WTC11 (cell line): Measurements from ENCODE around the gene UGT1A8. TPM values are rescaled to one million over a fixed set of nuclear protein-coding genes. Genes with fewer than 3 reads are reported as not detected.

Experiments used
- ATAC-seq: fragments of 200-7000 bp; cut with Tn5 transposase; 2 replicates; pipeline ENCODE4 v1.10.0; 2021; ENCODE audit warnings: mild to moderate bottlenecking, moderate library complexity
- CTCF ChIA-PET: fragments of 300-600 bp; sonication (Branson Sonifier 250); formaldehyde crosslinking; loops from one replicate; lab custom pipeline; 2021; ENCODE audit warnings: antibody characterized with exemption; lab: Charles Lee
- POLR2A ChIA-PET: fragments of 350-600 bp; sonication (Branson Sonifier 250); formaldehyde crosslinking; loops from one replicate; lab custom pipeline; 2021; ENCODE audit warnings: antibody characterized with exemption; lab: Charles Lee
- DNase-seq: peaks from one replicate; pipeline ENCODE4 v3.0.0; 2021; ENCODE audit warnings: low spot score
- H3K27ac Mint-ChIP-seq: 2 replicates; pipeline ENCODE4 v1.8.0; 2021; ENCODE audit warnings: mixed read lengths
- H3K27me3 Mint-ChIP-seq: 2 replicates; pipeline ENCODE4 v1.8.0; 2021; ENCODE audit warnings: low read depth, mild to moderate bottlenecking, moderate library complexity, mixed read lengths
- H3K36me3 Mint-ChIP-seq: 2 replicates; pipeline ENCODE4 v1.8.0; 2021; ENCODE audit warnings: mixed read lengths
- H3K4me1 Mint-ChIP-seq: 2 replicates; pipeline ENCODE4 v1.8.0; 2022; ENCODE audit warnings: mixed read lengths
- H3K4me3 Mint-ChIP-seq: 2 replicates; pipeline ENCODE4 v1.8.0; 2021; ENCODE audit warnings: mild to moderate bottlenecking, moderate library complexity, mixed read lengths
- H3K9me3 Mint-ChIP-seq: 2 replicates; pipeline ENCODE4 v1.8.0; 2021; ENCODE audit warnings: mixed read lengths
- AFF4 ChIP-seq: sonication (generic); formaldehyde crosslinking; IDR thresholded peaks from 2 replicates; pipeline ENCODE4 v1.8.1; 2023; ENCODE audit warnings: mild to moderate bottlenecking, missing genetic modification reagents, borderline replicate concordance
- CREM ChIP-seq: sonication (generic); formaldehyde crosslinking; IDR thresholded peaks from 2 replicates; pipeline ENCODE4 v1.8.1; 2022; ENCODE audit warnings: mild to moderate bottlenecking, missing genetic modification reagents, moderate library complexity
- FOXJ3 ChIP-seq: sonication (generic); formaldehyde crosslinking; IDR thresholded peaks from 2 replicates; pipeline ENCODE4 v1.9.0; 2021; ENCODE audit warnings: missing genetic modification reagents, mild to moderate bottlenecking, borderline replicate concordance
- FOXK1 ChIP-seq: sonication (generic); formaldehyde crosslinking; IDR thresholded peaks from 2 replicates; pipeline ENCODE4 v1.8.0; 2022; ENCODE audit warnings: mild to moderate bottlenecking, moderate library complexity, missing genetic modification reagents
- FOXP4 ChIP-seq: sonication (generic); formaldehyde crosslinking; IDR thresholded peaks from 2 replicates; pipeline ENCODE4 v1.8.0; 2022; ENCODE audit warnings: mild to moderate bottlenecking, missing genetic modification reagents
- HMGA2 ChIP-seq: fragments of 250-450 bp; sonication (Bioruptor Pico); IDR thresholded peaks from 2 replicates; pipeline ENCODE4 v1.4.0; 2021; ENCODE audit warnings: mild to moderate bottlenecking, moderate library complexity
- JAZF1 ChIP-seq: fragments of 250-450 bp; sonication (Bioruptor Pico); IDR thresholded peaks from 2 replicates; pipeline ENCODE4 v1.9.0; 2021; ENCODE audit warnings: moderate library complexity, mild to moderate bottlenecking, inconsistent platforms
- NFATC4 ChIP-seq: fragments of 250-450 bp; sonication (Bioruptor Pico); IDR thresholded peaks from 2 replicates; pipeline ENCODE4 v1.9.0; 2021; ENCODE audit warnings: mild to moderate bottlenecking
- RORB ChIP-seq: fragments of 250-450 bp; sonication (Bioruptor Pico); IDR thresholded peaks from 2 replicates; pipeline ENCODE4 v1.9.0; 2021; ENCODE audit warnings: mild to moderate bottlenecking
- USF1 ChIP-seq: sonication (generic); formaldehyde crosslinking; IDR thresholded peaks from 2 replicates; pipeline ENCODE4 v1.8.0; 2022; ENCODE audit warnings: mild to moderate bottlenecking, missing genetic modification reagents
- USF2 ChIP-seq: sonication (generic); formaldehyde crosslinking; IDR thresholded peaks from 2 replicates; pipeline ENCODE4 v1.8.1; 2023; ENCODE audit warnings: mild to moderate bottlenecking, missing genetic modification reagents, moderate library complexity
- ZNF263 ChIP-seq: sonication (generic); formaldehyde crosslinking; IDR thresholded peaks from 2 replicates; pipeline ENCODE4 v1.8.1; 2022; ENCODE audit warnings: low read depth, mild to moderate bottlenecking, moderate library complexity, missing genetic modification reagents
- ZNF281 ChIP-seq: sonication (generic); formaldehyde crosslinking; IDR thresholded peaks from 2 replicates; pipeline ENCODE4 v1.8.0; 2023; ENCODE audit warnings: mild to moderate bottlenecking, missing genetic modification reagents
- ZNF317 ChIP-seq: sonication (generic); formaldehyde crosslinking; IDR thresholded peaks from 2 replicates; pipeline ENCODE4 v1.8.1; 2023; ENCODE audit warnings: low read depth, mild to moderate bottlenecking, moderate library complexity, missing genetic modification reagents, borderline replicate concordance
- ZSCAN18 ChIP-seq: fragments of 250-450 bp; sonication (Bioruptor Pico); IDR thresholded peaks from 2 replicates; pipeline ENCODE4 v2.1.2; 2022; ENCODE audit warnings: mild to moderate bottlenecking, moderate library complexity
- total RNA-seq: library from RNA; stranded (reverse); gene quantifications from 3 replicates; pipeline ENCODE4 v1.2.3, GENCODE V29; 2021

Gene UGT1A8
- total RNA-seq, 1 experiment from 2014 or later: 0.13 TPM

GRCh38 chr2:233813236-233814055, 196.0 kb downstream of the UGT1A8 start (continued):
- TF ChIP-seq ZSCAN18: no peak
- no peak for TF ChIP-seq ZNF263 (CRISPR knock-in tag)
- TF ChIP-seq RORB (CRISPR knock-in tag): no peak
- TF ChIP-seq CREM (CRISPR knock-in tag): no peak
- TF ChIP-seq FOXJ3: no peak
- no peak for TF ChIP-seq JAZF1 (CRISPR knock-in tag)
- TF ChIP-seq ZNF317 (CRISPR knock-in tag): no peak
- no peak for TF ChIP-seq FOXP4
- TF ChIP-seq FOXK1 (CRISPR knock-in tag): no peak
- TF ChIP-seq ZNF281 (CRISPR knock-in tag): no peak
- TF ChIP-seq NFATC4 (CRISPR knock-in tag): no peak
- TF ChIP-seq, all 79 proteins: peak for 0

GRCh38 chr2:233814056-233814835, 196.8 kb downstream of the UGT1A8 start:
- no peak for DNase-seq
- Mint-ChIP-seq H3K4me3 (no peak overlapping the region), H3K9me3 (peaks cover 11% of the 10 kb centered on the region), H3K27ac (no peak overlapping the region), H3K27me3 (no peaks in the 10 kb centered on the region; the same call in 1 of the 2 replicates), H3K36me3 (no peaks in the 10 kb centered on the region), H3K4me1 (no peaks in the 10 kb centered on the region)
- TF ChIP-seq AFF4 (CRISPR knock-in tag) (no peak), USF2 (CRISPR knock-in tag) (peak; percentile 90), HMGA2 (CRISPR knock-in tag) (no peak), USF1 (CRISPR knock-in tag) (peak; percentile 90)
- POLR2A ChIA-PET: no interaction called here
- peak; percentile 79 for ATAC-seq
- CTCF ChIA-PET: no interaction called here
